Measurements from ENCODE around the gene GZF1. TPM values are rescaled to one million over a fixed set of nuclear protein-coding genes. Genes with fewer than 3 reads are reported as not detected.

The GZF1 gene
- total and polyA plus RNA-seq, 2 experiments from 2014 or later: 5.9 to 11.0 TPM

GRCh38 chr20:23381876-23382275 is 19.9 kb downstream of the GZF1 start:
- H3K9me3 ChIP-seq (ENCODE audit: low read depth): no peaks in the 10 kb centered on the region
- in situ Hi-C loops (cut with MboI): no loop called here
- no peak overlapping the region for H3K9ac ChIP-seq

GRCh38 chr20:23386304-23387117 is 24.5 kb downstream of the GZF1 start:
- Histone ChIP-seq H3K4me2 (ENCODE audit: unreplicated experiment) (no peak overlapping the region), H3K36me3 (ENCODE audit: low read depth) (no peaks in the 10 kb centered on the region; the same call in 1 of the 2 replicates), H3K9ac (no peak overlapping the region), H3F3A (ENCODE audit: insufficient read depth) (no peaks in the 10 kb centered on the region), H3K27ac (no peak overlapping the region), H3K79me2 (ENCODE audit: insufficient read depth) (peaks cover 70% of the 10 kb centered on the region), H3K4me3 (no peak overlapping the region), H4K20me1 (ENCODE audit: insufficient read depth) (no peaks in the 10 kb centered on the region), H3K9me3 (ENCODE audit: low read depth) (no peaks in the 10 kb centered on the region), H2AFZ (no peak overlapping the region), H3K4me1 (ENCODE audit: insufficient read depth) (no peaks in the 10 kb centered on the region), H3K9me2 (ENCODE audit: insufficient read depth) (no peaks in the 10 kb centered on the region), H3K27me3 (replicated peaks; ENCODE audit: insufficient read depth) (no peaks in the 10 kb centered on the region)
- 90 to 92% methylated on average over 6 of the region's 6 CpGs for WGBS, 2 experiments (ENCODE audit: low coverage in 1 of 2, low lambda C conversion rate in 2 of 2, missing lambda C conversion rate in 2 of 2)
- DNase-seq: no peak
- TF ChIP-seq EZH2phosphoT487 (IDR thresholded peaks at IDR 0.05; ENCODE audit: insufficient read depth, low read depth) (no peak), EZH2 (IDR thresholded peaks at IDR 0.05; ENCODE audit: insufficient read depth, poor library complexity, severe bottlenecking) (no peak)
- in situ Hi-C loops (cut with MboI): no loop called here

More at GRCh38 chr20:23381876-23382275, 19.9 kb downstream of the GZF1 start:
- DNase-seq: no peak
- Histone ChIP-seq H3K27me3 (replicated peaks; ENCODE audit: insufficient read depth) (no peaks in the 10 kb centered on the region), H3K4me1 (ENCODE audit: insufficient read depth) (no peaks in the 10 kb centered on the region), H3K36me3 (ENCODE audit: low read depth) (peaks cover 15% of the 10 kb centered on the region), H2AFZ (no peak overlapping the region), H3K27ac (no peak overlapping the region), H3K4me2 (ENCODE audit: unreplicated experiment) (no peak overlapping the region), H4K20me1 (ENCODE audit: insufficient read depth) (no peaks in the 10 kb centered on the region), H3K4me3 (no peak overlapping the region), H3K9me2 (ENCODE audit: insufficient read depth) (no peaks in the 10 kb centered on the region), H3F3A (ENCODE audit: insufficient read depth) (no peaks in the 10 kb centered on the region), H3K79me2 (ENCODE audit: insufficient read depth) (peaks cover 46% of the 10 kb centered on the region)
- TF ChIP-seq EZH2phosphoT487 (IDR thresholded peaks at IDR 0.05; ENCODE audit: insufficient read depth, low read depth) (no peak), EZH2 (IDR thresholded peaks at IDR 0.05; ENCODE audit: insufficient read depth, poor library complexity, severe bottlenecking) (no peak)

- no peak overlapping the region for H2AFZ ChIP-seq
- H3K4me1 ChIP-seq (ENCODE audit: insufficient read depth): no peaks in the 10 kb centered on the region
- H3K4me3 ChIP-seq: no peak overlapping the region
- in situ Hi-C loops (cut with MboI): no loop called here
- no peaks in the 10 kb centered on the region for H3K9me2 ChIP-seq (ENCODE audit: insufficient read depth)
- H3K9me3 ChIP-seq (ENCODE audit: low read depth): no peaks in the 10 kb centered on the region
- no peaks in the 10 kb centered on the region for H3F3A ChIP-seq (ENCODE audit: insufficient read depth)
- no peak overlapping the region for H3K9ac ChIP-seq
- no peak overlapping the region for H3K4me2 ChIP-seq (ENCODE audit: unreplicated experiment)
- H3K79me2 ChIP-seq (ENCODE audit: insufficient read depth): peaks cover 71% of the 10 kb centered on the region
- H4K20me1 ChIP-seq (ENCODE audit: insufficient read depth): no peaks in the 10 kb centered on the region
- no peaks in the 10 kb centered on the region; the same call in 1 of the 2 replicates for H3K36me3 ChIP-seq (ENCODE audit: low read depth)
- no peak for TF ChIP-seq EZH2phosphoT487 (IDR thresholded peaks at IDR 0.05; ENCODE audit: insufficient read depth, low read depth)
- no peak for TF ChIP-seq EZH2 (IDR thresholded peaks at IDR 0.05; ENCODE audit: insufficient read depth, poor library complexity, severe bottlenecking)
- whole genome bisulfite sequencing, 2 experiments (ENCODE audit: low coverage in 1 of 2, low lambda C conversion rate in 2 of 2, missing lambda C conversion rate in 2 of 2): 88 to 89% methylated on average over 3 of the region's 3 CpGs
- DNase-seq: no peak
- no peaks in the 10 kb centered on the region for H3K27me3 ChIP-seq (replicated peaks; ENCODE audit: insufficient read depth)
- H3K27ac ChIP-seq: no peak overlapping the region
Measured at GRCh38 chr20:23387118-23387443, 25.1 kb downstream of the GZF1 start.

- Histone ChIP-seq H3K27me3 (replicated peaks; ENCODE audit: insufficient read depth) (no peaks in the 10 kb centered on the region), H4K20me1 (ENCODE audit: insufficient read depth) (no peaks in the 10 kb centered on the region), H3K4me3 (no peak overlapping the region), H2AFZ (no peak overlapping the region), H3K79me2 (ENCODE audit: insufficient read depth) (peaks cover 43% of the 10 kb centered on the region), H3K9me3 (ENCODE audit: low read depth) (no peaks in the 10 kb centered on the region), H3K36me3 (ENCODE audit: low read depth) (no peaks in the 10 kb centered on the region), H3K9me2 (ENCODE audit: insufficient read depth) (no peaks in the 10 kb centered on the region), H3K4me2 (ENCODE audit: unreplicated experiment) (no peak overlapping the region), H3F3A (ENCODE audit: insufficient read depth) (no peaks in the 10 kb centered on the region), H3K27ac (no peak overlapping the region), H3K9ac (no peak overlapping the region), H3K4me1 (ENCODE audit: insufficient read depth) (no peaks in the 10 kb centered on the region)
- no peak for DNase-seq
- in situ Hi-C loops (cut with MboI): no loop called here
- WGBS, 2 experiments (ENCODE audit: low coverage in 1 of 2, low lambda C conversion rate in 2 of 2, missing lambda C conversion rate in 2 of 2): 97 to 100% methylated on average over 1 of the region's 1 CpG
- TF ChIP-seq EZH2 (IDR thresholded peaks at IDR 0.05; ENCODE audit: insufficient read depth, poor library complexity, severe bottlenecking) (no peak), EZH2phosphoT487 (IDR thresholded peaks at IDR 0.05; ENCODE audit: insufficient read depth, low read depth) (no peak)
Measured at GRCh38 chr20:23390091-23390774, 28.3 kb downstream of the GZF1 start.

Measured in GM23248 (cell line).